Breast epithelium (tissue), 3 donors: ENCODE measurements around the gene CIAO1.

Experiments used
- POLR2A ChIP-seq: fragments of 450-650 bp; IDR thresholded peaks from one replicate; pipeline ENCODE4 v1.6.1; 2016; ENCODE audit warnings: antibody characterized with exemption, mild to moderate bottlenecking, moderate library complexity
- POLR2AphosphoS5 ChIP-seq, 3 donors: sonication (generic); formaldehyde crosslinking; IDR thresholded peaks; one replicate each; pipeline ENCODE4 v1.6.1; 2017; ENCODE audit warnings: antibody characterized with exemption in 3 of 3
- TF ChIP-seq, protein P1 (sequence below), 3 donors: fragments of 450-650 bp; IDR thresholded peaks; one replicate each; pipeline ENCODE4 v1.5.1; 2016 to 2017; ENCODE audit warnings: antibody characterized with exemption in 3 of 3, mild to moderate bottlenecking in 3 of 3, moderate library complexity in 3 of 3

DNA sequence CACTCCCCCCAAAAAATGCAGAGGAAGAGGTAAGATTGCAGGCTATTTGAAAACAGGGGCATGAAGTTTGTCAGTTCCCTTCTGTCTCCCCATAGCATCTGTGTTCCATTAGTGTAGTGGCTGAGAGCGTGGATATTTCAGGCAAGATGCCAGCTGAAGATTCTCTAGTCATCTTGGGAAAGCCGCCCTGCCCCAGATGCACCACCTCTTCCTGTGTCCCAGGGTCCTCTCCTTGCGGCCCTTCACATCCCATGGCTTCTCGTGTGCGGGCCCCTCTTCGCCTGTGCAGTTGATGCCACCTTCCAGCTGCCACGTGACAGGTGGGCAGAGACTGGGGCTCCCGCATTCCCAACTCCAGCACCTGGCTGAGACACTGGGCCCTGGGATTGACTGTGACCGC lies 16.4 kb upstream of the CIAO1 start:
- TF ChIP-seq, protein P1, sequence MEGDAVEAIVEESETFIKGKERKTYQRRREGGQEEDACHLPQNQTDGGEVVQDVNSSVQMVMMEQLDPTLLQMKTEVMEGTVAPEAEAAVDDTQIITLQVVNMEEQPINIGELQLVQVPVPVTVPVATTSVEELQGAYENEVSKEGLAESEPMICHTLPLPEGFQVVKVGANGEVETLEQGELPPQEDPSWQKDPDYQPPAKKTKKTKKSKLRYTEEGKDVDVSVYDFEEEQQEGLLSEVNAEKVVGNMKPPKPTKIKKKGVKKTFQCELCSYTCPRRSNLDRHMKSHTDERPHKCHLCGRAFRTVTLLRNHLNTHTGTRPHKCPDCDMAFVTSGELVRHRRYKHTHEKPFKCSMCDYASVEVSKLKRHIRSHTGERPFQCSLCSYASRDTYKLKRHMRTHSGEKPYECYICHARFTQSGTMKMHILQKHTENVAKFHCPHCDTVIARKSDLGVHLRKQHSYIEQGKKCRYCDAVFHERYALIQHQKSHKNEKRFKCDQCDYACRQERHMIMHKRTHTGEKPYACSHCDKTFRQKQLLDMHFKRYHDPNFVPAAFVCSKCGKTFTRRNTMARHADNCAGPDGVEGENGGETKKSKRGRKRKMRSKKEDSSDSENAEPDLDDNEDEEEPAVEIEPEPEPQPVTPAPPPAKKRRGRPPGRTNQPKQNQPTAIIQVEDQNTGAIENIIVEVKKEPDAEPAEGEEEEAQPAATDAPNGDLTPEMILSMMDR (IDR thresholded peaks at IDR 0.05): no peak
- TF ChIP-seq POLR2A: no peak
- no peak for TF ChIP-seq POLR2AphosphoS5 (IDR thresholded peaks at IDR 0.05)
